A549 (cell line): ENCODE measurements around the gene RABAC1. TPM values are rescaled to one million over a fixed set of nuclear protein-coding genes. Genes with fewer than 3 reads are reported as not detected.
A peak's percentile ranks its signal among the peaks of the same experiment; 100 is the strongest.

Experiments used
- ATAC-seq, 2 experiments: fragments of 200-7000 bp in 1 of 2; fragments of >200 bp in 1 of 2; cut with Nextera tagmentation in 1 of 2; cut with Tn5 transposase in 1 of 2; 3 replicates each; pipeline versions ENCODE4 v1.8.0 to v1.9.1; 2018 to 2020; ENCODE audit warnings: mild to moderate bottlenecking in 1 of 2, moderate library complexity in 1 of 2
- CTCF ChIA-PET: fragments of 300-600 bp; sonication (Branson Sonifier 250); formaldehyde crosslinking; extraction: SDS; loops from one replicate; lab custom pipeline; 2021; ENCODE audit warnings: antibody characterized with exemption, inconsistent platforms; lab: Yijun Ruan, JAX
- POLR2A ChIA-PET: fragments of 350-600 bp; formaldehyde crosslinking; extraction: SDS; loops from one replicate; lab custom pipeline; 2021; ENCODE audit warnings: antibody characterized with exemption, inconsistent platforms; lab: Yijun Ruan, JAX
- DNase-seq, 2 experiments: peaks; one replicate each; pipeline versions ENCODE4 v3.0.0 to v3.0.0-alpha.2; 2011 to 2016; ENCODE audit warnings: low read depth in 1 of 2, low spot score in 1 of 2
- FAIRE-seq: peaks from 2 replicates; lab custom pipeline; 2011; peaks lifted over from hg19 to GRCh38; lab: Jason Lieb, UNC
- H3K27ac ChIP-seq, 2 experiments: fragments of >200 bp; sonication (Bioruptor Twin); formaldehyde crosslinking; 3 replicates each; pipeline ENCODE4 v1.5.1; 2016 to 2017
- H3K4me1 ChIP-seq: fragments of >200 bp; sonication (Bioruptor Twin); formaldehyde crosslinking; 3 replicates; pipeline ENCODE4 v1.6.1; 2016
- H3K4me2 ChIP-seq: fragments of >200 bp; sonication (Bioruptor Twin); formaldehyde crosslinking; 3 replicates; pipeline ENCODE4 v1.6.1; 2016
- H3K4me3 ChIP-seq: fragments of >200 bp; sonication (Bioruptor Twin); formaldehyde crosslinking; 3 replicates; pipeline ENCODE4 v1.5.1; 2016
- H3K9me3 ChIP-seq: fragments of >200 bp; sonication (Bioruptor Twin); formaldehyde crosslinking; 3 replicates; pipeline ENCODE4 v1.6.1; 2016
- BCL3 ChIP-seq: fragments of >200 bp; sonication (Bioruptor Twin); formaldehyde crosslinking; IDR thresholded peaks from 3 replicates; pipeline ENCODE4 v1.6.1; 2016
- BHLHE40 ChIP-seq: IDR thresholded peaks from 2 replicates; pipeline ENCODE4 v1.6.1; 2012; ENCODE audit warnings: low read depth, low read length, inconsistent platforms
- CBX8 ChIP-seq: fragments of 200-600 bp; sonication (generic); IDR thresholded peaks from 2 replicates; pipeline ENCODE4 v1.6.1; 2016
- CTCF ChIP-seq: fragments of >200 bp; sonication (Bioruptor Twin); formaldehyde crosslinking; IDR thresholded peaks from 3 replicates; pipeline ENCODE4 v1.5.1; 2016
- EP300 ChIP-seq, 2 experiments: fragments of >200 bp; sonication (Bioruptor Twin); formaldehyde crosslinking; IDR thresholded peaks; 2 replicates in 1 of 2; 3 replicates in 1 of 2; pipeline ENCODE4 v1.6.1; 2016 to 2017
- ESRRA ChIP-seq: fragments of 150-350 bp; IDR thresholded peaks from 2 replicates; pipeline ENCODE4 v1.6.1; 2014; ENCODE audit warnings: mild to moderate bottlenecking, low read length, borderline replicate concordance
- FOSB ChIP-seq: fragments of 250-450 bp; sonication (Bioruptor Pico); IDR thresholded peaks from 2 replicates; pipeline ENCODE4 v1.5.0; 2020; ENCODE audit warnings: mild to moderate bottlenecking, moderate library complexity
- FOSL2 ChIP-seq, 2 experiments: fragments of 450-650 bp in 1 of 2; fragments of >200 bp in 1 of 2; sonication (Bioruptor Twin) in 1 of 2; formaldehyde crosslinking; IDR thresholded peaks; 2 replicates each; pipeline versions ENCODE4 v1.5.0 to v1.6.1; 2016 to 2020; ENCODE audit warnings: mild to moderate bottlenecking in 1 of 2, moderate library complexity in 1 of 2
- HDAC2 ChIP-seq: fragments of 200-600 bp; sonication (generic); IDR thresholded peaks from 2 replicates; pipeline ENCODE4 v1.6.1; 2016
- HOXA7 ChIP-seq: fragments of 250-450 bp; sonication (Bioruptor Pico); IDR thresholded peaks from 2 replicates; pipeline ENCODE4 v1.5.0; 2020; ENCODE audit warnings: mild to moderate bottlenecking, moderate library complexity
- JUN ChIP-seq, 2 experiments: fragments of >200 bp; sonication (Bioruptor Twin); formaldehyde crosslinking; IDR thresholded peaks; 2 replicates in 1 of 2; 3 replicates in 1 of 2; pipeline ENCODE4 v1.6.1; 2016 to 2017
- KDM1A ChIP-seq: fragments of 200-600 bp; sonication (generic); IDR thresholded peaks from 2 replicates; pipeline ENCODE4 v1.6.1; 2016; ENCODE audit warnings: low read depth, mild to moderate bottlenecking
- MAFK ChIP-seq: fragments of 450-650 bp; IDR thresholded peaks from 2 replicates; pipeline ENCODE4 v1.6.1; 2014; ENCODE audit not compliant: partially characterized antibody
- MAZ ChIP-seq: fragments of 150-350 bp; IDR thresholded peaks from 2 replicates; pipeline ENCODE4 v1.6.1; 2014; ENCODE audit warnings: antibody characterized with exemption, low read depth, low read length, borderline replicate concordance
- MYC ChIP-seq: IDR thresholded peaks from 2 replicates; pipeline ENCODE4 v1.6.1; 2012; ENCODE audit warnings: mild to moderate bottlenecking, inconsistent platforms, low read length, improper control_type of control experiment, borderline replicate concordance
- PHF8 ChIP-seq: fragments of 200-600 bp; sonication (generic); IDR thresholded peaks from 2 replicates; pipeline ENCODE4 v1.6.1; 2016; ENCODE audit warnings: low read depth, mild to moderate bottlenecking, antibody characterized with exemption, moderate library complexity, borderline replicate concordance
- POLR2A ChIP-seq: IDR thresholded peaks from 2 replicates; pipeline ENCODE4 v1.6.1; 2012; ENCODE audit warnings: mild to moderate bottlenecking, low read length
- POLR2AphosphoS2 ChIP-seq: conservative IDR thresholded peaks from 2 replicates; pipeline ENCODE4 v1.6.1; 2012; ENCODE audit warnings: low read length, improper control_type of control experiment, inconsistent platforms
- RAD21 ChIP-seq, 2 experiments: fragments of >200 bp in 1 of 2; sonication (Bioruptor Twin) in 1 of 2; formaldehyde crosslinking in 1 of 2; IDR thresholded peaks in 1 of 2; conservative IDR thresholded peaks in 1 of 2; 2 replicates in 1 of 2; 3 replicates in 1 of 2; pipeline ENCODE4 v1.6.1; 2012 to 2018; ENCODE audit warnings: inconsistent platforms in 1 of 2
- RNF2 ChIP-seq: fragments of 200-600 bp; sonication (generic); IDR thresholded peaks from 2 replicates; pipeline ENCODE4 v1.6.1; 2016; ENCODE audit warnings: low read depth, mild to moderate bottlenecking, antibody characterized with exemption, moderate library complexity, borderline replicate concordance
- SMC3 ChIP-seq: fragments of >200 bp; sonication (Bioruptor Twin); formaldehyde crosslinking; IDR thresholded peaks from 3 replicates; pipeline ENCODE4 v1.6.1; 2018; ENCODE audit warnings: inconsistent platforms
- SREBF2 ChIP-seq: fragments of 450-650 bp; IDR thresholded peaks from 2 replicates; pipeline ENCODE4 v1.6.1; 2014; ENCODE audit warnings: mild to moderate bottlenecking, moderate library complexity
- TFCP2L1 ChIP-seq: fragments of 250-450 bp; sonication (Bioruptor Pico); IDR thresholded peaks from 2 replicates; pipeline ENCODE4 v1.5.0; 2021; ENCODE audit warnings: mild to moderate bottlenecking
- TP53 ChIP-seq: fragments of 250-450 bp; sonication (Bioruptor Pico); IDR thresholded peaks from 2 replicates; pipeline ENCODE4 v1.5.0; 2021; ENCODE audit warnings: mild to moderate bottlenecking, moderate library complexity
- ZFP36 ChIP-seq: fragments of 450-650 bp; IDR thresholded peaks from 2 replicates; pipeline ENCODE4 v1.6.1; 2014; ENCODE audit warnings: borderline replicate concordance; ENCODE audit not compliant: partially characterized antibody
- ZSCAN20 ChIP-seq: fragments of 250-450 bp; sonication (Bioruptor Pico); IDR thresholded peaks from 2 replicates; pipeline ENCODE4 v1.8.0; 2022; ENCODE audit warnings: mild to moderate bottlenecking, moderate library complexity
- WGBS: methylation state at CpG from one replicate; pipeline ENCODE4 v1.1.6; 2017; ENCODE audit errors: missing lambda C conversion rate; 5-methylcytosine and 5-hydroxymethylcytosine counted together
- polyA plus RNA-seq, 4 experiments: library from polyadenylated mRNA; depleted of rRNA in 3 of 4; stranded (reverse); fragments of >200 nt; fragmentation: RNase III in 1 of 4; extraction: RNeasy Plus Mini Kit Qiagen cat#74134 plus additional on column Dnase treatment in 1 of 4; gene quantifications; 2 replicates in 3 of 4; 3 replicates in 1 of 4; pipeline ENCODE4 v1.2.3, GENCODE V29; 2011 to 2017
- TF ChIP-seq, protein P1 (sequence below): IDR thresholded peaks from 2 replicates; pipeline ENCODE4 v1.6.1; 2012
- TF ChIP-seq, protein P2 (sequence below): fragments of 450-650 bp; IDR thresholded peaks from 2 replicates; pipeline ENCODE4 v1.6.1; 2014; ENCODE audit warnings: antibody characterized with exemption
- TF ChIP-seq, protein P3 (sequence below): IDR thresholded peaks from 2 replicates; pipeline ENCODE4 v1.6.1; 2012; ENCODE audit warnings: low read depth, borderline replicate concordance

RABAC1 gene
- polyA plus RNA-seq, 2 of the 4 experiments (the other 2 are of a cell fraction) = 117 to 247 TPM

DNA sequence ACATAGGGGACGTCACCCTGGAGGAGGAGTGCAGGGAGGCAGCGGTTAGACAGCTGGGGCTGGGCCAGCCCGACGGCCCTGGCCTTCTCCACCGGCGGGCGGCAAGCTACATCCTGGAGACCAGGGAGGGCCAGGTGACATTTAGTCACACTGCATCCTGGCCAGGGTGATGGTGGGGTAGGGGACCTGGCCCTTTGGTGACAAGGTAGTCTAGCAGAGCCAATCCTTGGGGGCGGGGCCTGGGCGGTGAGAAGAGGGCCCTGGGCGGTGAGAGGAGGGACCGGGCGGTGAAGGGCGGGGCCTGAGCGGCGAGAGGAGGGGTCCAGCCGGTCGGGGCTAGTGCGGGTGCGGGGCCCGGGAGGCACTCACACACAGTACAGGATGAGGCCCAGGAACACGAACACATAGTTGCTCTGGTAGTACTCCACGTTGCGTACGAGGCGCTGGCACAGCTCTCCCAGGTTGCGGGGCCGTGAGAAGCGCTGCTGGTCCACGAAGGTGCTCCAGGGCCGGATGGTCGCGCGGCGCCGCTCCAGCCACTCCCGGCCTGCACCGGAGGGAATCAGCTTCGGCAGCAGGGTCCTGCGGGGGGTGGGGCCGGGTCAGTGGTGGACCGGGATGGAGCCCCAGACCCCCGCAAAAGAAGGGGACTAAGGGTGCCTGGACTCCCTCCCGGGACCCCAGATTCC, 610 bp downstream of the RABAC1 start:
- POLR2A ChIA-PET = interaction anchor here (1.0 to 4.0 kb wide), 6 partner anchors 43 to 118 kb away, joined by 3 to 34 read pairs (median 4); partner anchors contain the start of genes RPS19 and ZNF574
- FAIRE-seq = peak; percentile 32
- WGBS = 2% methylated on average over 39 of the region's 43 CpGs

DNA sequence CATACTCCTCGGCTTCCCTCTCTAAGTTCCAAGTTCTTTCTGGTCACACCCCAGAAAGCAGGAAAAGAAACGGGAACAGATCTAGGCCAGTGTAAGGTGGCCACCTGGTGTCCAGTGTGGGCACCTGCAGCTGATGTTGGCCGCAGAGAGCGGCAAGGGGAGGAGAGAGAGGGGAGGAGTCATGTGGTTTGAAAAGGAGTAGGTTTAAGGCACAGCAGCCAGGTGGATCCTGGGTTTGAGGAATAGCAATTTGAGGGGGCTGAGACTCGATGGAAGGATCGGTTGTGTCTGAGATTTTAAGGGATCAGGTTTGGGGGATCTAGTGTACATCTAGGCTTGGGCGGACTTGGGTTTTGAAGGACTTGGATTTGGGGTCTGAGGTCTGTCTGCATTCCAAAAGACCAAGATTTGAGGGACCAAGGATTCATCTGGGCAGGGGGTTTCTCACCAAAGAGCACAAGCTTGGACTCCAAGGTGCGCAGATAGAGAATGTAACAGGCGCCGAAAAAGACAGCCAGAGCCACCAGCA, 1.2 kb downstream of the RABAC1 start:
- DNase-seq (peak; percentile 96 to 100), FAIRE-seq (peak; percentile 100), ATAC-seq (peak; percentile 72 to 83)
- H3K27ac ChIP-seq = peak overlapping the region; percentile 80 to 87
- H3K9me3 ChIP-seq = no peaks in the 10 kb centered on the region
- ChIA-PET POLR2A (interaction anchor here (1.0 to 4.0 kb wide), 3 partner anchors 85 to 98 kb away, joined by 3 to 34 read pairs (median 24); partner anchors contain the start of gene RPS19), CTCF (interaction anchor here (0.6 to 4.3 kb wide), 42 partner anchors 8 to 439 kb away, joined by 3 to 97 read pairs (median 6); partner anchors contain the start of genes CD79A and RPS19)
- peak overlapping the region; percentile 82 for H3K4me2 ChIP-seq
- peak overlapping the region; percentile 76 for H3K4me3 ChIP-seq
- peaks cover 13% of the 10 kb centered on the region for H3K4me1 ChIP-seq
- 2% methylated on average over 10 of the region's 10 CpGs for WGBS
- TF ChIP-seq, protein P1, sequence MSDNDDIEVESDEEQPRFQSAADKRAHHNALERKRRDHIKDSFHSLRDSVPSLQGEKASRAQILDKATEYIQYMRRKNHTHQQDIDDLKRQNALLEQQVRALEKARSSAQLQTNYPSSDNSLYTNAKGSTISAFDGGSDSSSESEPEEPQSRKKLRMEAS = peak; percentile 57
- TF ChIP-seq CTCF (peak; percentile 98), HOXA7 (CRISPR knock-in tag) (no peak), KDM1A (no peak), SREBF2 (no peak), BCL3 (no peak), TP53 (CRISPR knock-in tag) (peak; percentile 64; the same call in 1 of the 2 replicates), CBX8 (no peak), RAD21 (conservative IDR thresholded peaks at IDR 0.05 in 1 of 2, IDR thresholded peaks at IDR 0.05 in 1 of 2) (peak; percentile 89 to 96), TFCP2L1 (0 out of 2 replicates have a peak, but pooled peaks have one; percentile 21), MYC (peak; percentile 42; the same call in 1 of the 2 replicates), FOSL2 (IDR thresholded peaks at IDR 0.05) (no peak), FOSL2 (CRISPR knock-in tag; IDR thresholded peaks at IDR 0.05) (0 out of 2 replicates have a peak, but pooled peaks have one; percentile 5), RNF2 (no peak), SMC3 (peak; percentile 79), POLR2AphosphoS2 (no peak), ESRRA (peak; percentile 23; the same call in 1 of the 2 replicates)
- TF ChIP-seq, protein P2, sequence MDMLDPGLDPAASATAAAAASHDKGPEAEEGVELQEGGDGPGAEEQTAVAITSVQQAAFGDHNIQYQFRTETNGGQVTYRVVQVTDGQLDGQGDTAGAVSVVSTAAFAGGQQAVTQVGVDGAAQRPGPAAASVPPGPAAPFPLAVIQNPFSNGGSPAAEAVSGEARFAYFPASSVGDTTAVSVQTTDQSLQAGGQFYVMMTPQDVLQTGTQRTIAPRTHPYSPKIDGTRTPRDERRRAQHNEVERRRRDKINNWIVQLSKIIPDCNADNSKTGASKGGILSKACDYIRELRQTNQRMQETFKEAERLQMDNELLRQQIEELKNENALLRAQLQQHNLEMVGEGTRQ = peak; percentile 66
- TF ChIP-seq, protein P3, sequence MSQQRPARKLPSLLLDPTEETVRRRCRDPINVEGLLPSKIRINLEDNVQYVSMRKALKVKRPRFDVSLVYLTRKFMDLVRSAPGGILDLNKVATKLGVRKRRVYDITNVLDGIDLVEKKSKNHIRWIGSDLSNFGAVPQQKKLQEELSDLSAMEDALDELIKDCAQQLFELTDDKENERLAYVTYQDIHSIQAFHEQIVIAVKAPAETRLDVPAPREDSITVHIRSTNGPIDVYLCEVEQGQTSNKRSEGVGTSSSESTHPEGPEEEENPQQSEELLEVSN = 0 out of 2 replicates have a peak, but pooled peaks have one; percentile 42

More for the DNA sequence above, 610 bp downstream of the RABAC1 start:
- Histone ChIP-seq H3K9me3 (no peaks in the 10 kb centered on the region), H3K27ac (peak overlapping the region; percentile 80 to 87), H3K4me3 (peak overlapping the region; percentile 76), H3K4me2 (peak overlapping the region; percentile 82), H3K4me1 (peaks cover 13% of the 10 kb centered on the region)
- DNase-seq = peak; percentile 87 to 97
- CTCF ChIA-PET = interaction anchor here (0.6 to 4.3 kb wide), 39 partner anchors 8 to 317 kb away, joined by 3 to 97 read pairs (median 7); partner anchors contain the start of genes CD79A, ERFL and RPS19
- TF ChIP-seq CTCF (no peak), HDAC2 (no peak), JUN (IDR thresholded peaks at IDR 0.05) (peak in 1 of 2 experiments; percentile 22; a peak in 3 of 5 replicates), RAD21 (conservative IDR thresholded peaks at IDR 0.05 in 1 of 2, IDR thresholded peaks at IDR 0.05 in 1 of 2) (no peak), MAZ (peak; percentile 51; the same call in 1 of the 2 replicates), FOSB (CRISPR knock-in tag) (no peak), RNF2 (0 out of 2 replicates have a peak, but pooled peaks have one; percentile 56), TFCP2L1 (peak; percentile 13), ZSCAN20 (CRISPR knock-in tag) (no peak), EP300 (IDR thresholded peaks at IDR 0.05) (no peak), ZFP36 (no peak), POLR2A (peak; percentile 95), PHF8 (peak; percentile 84), MAFK (no peak), BHLHE40 (no peak)
- peak; percentile 79 to 88 for ATAC-seq
